ENCODE measurements around the gene SNPH. TPM values are rescaled to one million over a fixed set of nuclear protein-coding genes. Genes with fewer than 3 reads are reported as not detected.

SNPH gene
- total RNA-seq, 4 donors from 2014 or later: 0.25 to 2.8 (median 2.1) TPM

- WGBS, 2 donors: 67 to 81% methylated on average over 8 of the region's 8 CpGs
- TF ChIP-seq CTCF (IDR thresholded peaks at IDR 0.05) (no peak), POLR2A (IDR thresholded peaks at IDR 0.05) (no peak)
- intact Hi-C loops (cut with DNase I; ENCODE audit: low total_unique reads): no loop called here
- DNase-seq (ENCODE audit: low spot score in 2 of 2): peak; percentile 14 to 78
- H3K4me3 ChIP-seq (ENCODE audit: low read depth, poor library complexity, severe bottlenecking): no peak overlapping the region
Observed at GRCh38 chr20:1327241-1327653, 61.2 kb downstream of the SNPH start.

GRCh38 chr20:1327827-1328679, 62.0 kb downstream of the SNPH start:
- peak; percentile 14 to 77 for DNase-seq (ENCODE audit: low spot score in 2 of 2)
- H3K4me3 ChIP-seq (ENCODE audit: low read depth, poor library complexity, severe bottlenecking): no peak overlapping the region
- no peak for TF ChIP-seq CTCF (IDR thresholded peaks at IDR 0.05)
- no peak for TF ChIP-seq POLR2A (IDR thresholded peaks at IDR 0.05)
- 68 to 79% methylated on average over 7 of the region's 7 CpGs for WGBS, 2 donors
- intact Hi-C loops (cut with DNase I; ENCODE audit: low total_unique reads): no loop called here

GRCh38 chr20:1328680-1329330, 62.7 kb downstream of the SNPH start, which contains the start of gene SDCBP2:
SDCBP2 (minus strand) TSS chr20:1329139; CDS start chr20:1320416, 8,723 bp downstream.
- TF ChIP-seq POLR2A (IDR thresholded peaks at IDR 0.05) (no peak), CTCF (IDR thresholded peaks at IDR 0.05) (no peak)

DNA sequence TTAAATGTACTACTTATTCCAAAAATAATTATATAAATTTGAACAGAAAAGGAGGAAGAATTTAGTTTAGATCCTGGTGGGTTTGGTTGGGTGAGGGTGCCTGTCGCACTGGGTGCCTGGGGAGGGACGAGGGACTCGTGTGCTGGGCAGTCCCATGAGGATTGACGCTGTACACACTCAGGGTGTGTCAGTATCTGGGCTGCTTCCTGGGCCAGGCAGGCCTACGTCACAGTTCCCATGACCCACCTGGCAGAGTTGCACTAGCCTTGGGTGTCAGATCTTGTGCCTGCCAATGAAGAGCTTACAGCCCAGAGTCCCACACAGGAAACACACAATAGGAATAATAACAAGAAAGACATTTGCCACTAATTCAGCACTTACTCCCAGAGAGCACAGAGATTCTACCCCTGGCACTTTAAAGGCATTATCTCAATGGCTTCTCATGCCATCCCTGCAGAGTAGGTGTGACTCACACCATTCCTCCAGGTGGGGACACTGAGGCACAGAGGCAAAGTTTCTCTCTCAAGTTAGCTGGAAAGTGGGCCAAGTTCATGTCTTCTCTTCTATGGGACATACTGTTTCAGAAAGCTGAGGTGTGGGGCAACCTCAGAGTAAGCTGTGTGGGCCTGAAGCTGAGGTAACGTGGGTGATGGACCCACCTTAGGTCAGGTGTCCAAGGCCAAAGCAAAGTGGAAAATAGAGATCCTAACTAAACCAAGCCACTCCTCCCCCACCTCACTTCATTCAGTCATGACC, 64.2 kb downstream of the SNPH start:
- DNase-seq (ENCODE audit: low spot score in 2 of 2): peak; percentile 86 to 93
- intact Hi-C loops (cut with DNase I; ENCODE audit: low total_unique reads): loop anchor here (10.0 kb wide), 1 partner anchor 65 kb away; the partner anchor contains the start of gene FKBP1A
- TF ChIP-seq CTCF (IDR thresholded peaks at IDR 0.05) (no peak), POLR2A (IDR thresholded peaks at IDR 0.05) (no peak)
- H3K4me3 ChIP-seq (ENCODE audit: low read depth, poor library complexity, severe bottlenecking): no peak overlapping the region
- 30 to 35% methylated on average over 6 of the region's 6 CpGs for WGBS, 2 donors

More at GRCh38 chr20:1328680-1329330, 62.7 kb downstream of the SNPH start, which contains the start of gene SDCBP2:
- no peak within 1 kb of the TSS for H3K4me3 ChIP-seq (ENCODE audit: low read depth, poor library complexity, severe bottlenecking)
- intact Hi-C loops (cut with DNase I; ENCODE audit: low total_unique reads): no loop called here
- DNase-seq (ENCODE audit: low spot score in 2 of 2): peak; percentile 66 to 90
- 44 to 64% methylated on average over 7 to 8 of the region's 8 CpGs for WGBS, 2 donors

DNA sequence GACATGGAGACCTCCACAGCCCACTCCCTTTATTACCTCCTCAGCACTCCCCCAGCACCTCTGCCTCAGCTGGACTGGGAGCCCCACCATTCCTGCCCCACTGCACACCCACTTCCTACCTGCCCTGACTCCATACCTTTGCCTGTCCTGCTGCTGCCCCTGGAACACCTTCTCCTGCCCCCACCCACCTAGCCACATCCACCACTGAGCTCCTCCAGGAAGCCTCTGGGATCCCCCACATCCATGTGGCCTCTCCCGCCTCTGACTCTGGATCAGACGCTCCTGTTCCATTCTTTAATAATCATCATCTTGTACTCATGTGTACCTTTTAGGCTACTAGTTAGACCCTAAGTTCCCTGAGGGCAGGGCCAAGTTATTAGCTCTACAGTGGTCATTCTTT, 65.0 kb downstream of the SNPH start:
- intact Hi-C loops (cut with DNase I; ENCODE audit: low total_unique reads): loop anchor here (10.0 kb wide), 1 partner anchor 64 kb away; the partner anchor contains the start of gene FKBP1A

More for the DNA sequence above, 65.0 kb downstream of the SNPH start:
- peak; percentile 13 to 74 for DNase-seq (ENCODE audit: low spot score in 2 of 2)
- 92 to 94% methylated on average over 2 of the region's 2 CpGs for WGBS, 2 donors
- no peak for TF ChIP-seq POLR2A (IDR thresholded peaks at IDR 0.05)
- no peak for TF ChIP-seq CTCF (IDR thresholded peaks at IDR 0.05)
- H3K4me3 ChIP-seq (ENCODE audit: low read depth, poor library complexity, severe bottlenecking): no peak overlapping the region
